Measurements from ENCODE around the gene SLC10A2. TPM values are rescaled to one million over a fixed set of nuclear protein-coding genes. Genes with fewer than 3 reads are reported as not detected.

SLC10A2 gene
- total and polyA plus RNA-seq, 7 donors, result not detected

DNA sequence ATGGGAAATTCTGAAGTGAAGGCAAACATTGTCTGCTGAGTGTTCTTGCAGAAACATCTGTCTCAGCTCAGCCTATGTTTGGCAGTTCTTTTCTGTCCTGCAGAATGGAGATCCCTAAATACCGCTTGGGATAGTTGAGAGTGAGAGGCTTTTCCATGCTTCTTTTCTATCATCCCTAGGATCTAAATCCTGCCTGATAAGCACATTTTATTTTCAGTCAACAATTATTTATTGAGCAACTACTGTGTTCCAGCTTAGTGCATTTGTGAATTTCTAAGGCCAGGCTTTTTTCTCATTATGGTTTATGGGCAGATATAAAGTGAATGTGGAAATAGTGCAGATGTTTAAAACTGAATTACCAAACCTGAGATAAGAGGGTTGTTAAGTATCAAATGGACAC, 62.6 kb downstream of the SLC10A2 start:
- intact Hi-C loops (cut with DNase I), result no loop called here
- 42 to 91% (median 78%) methylated on average over 1 of the region's 1 CpG for WGBS, 3 donors

DNA sequence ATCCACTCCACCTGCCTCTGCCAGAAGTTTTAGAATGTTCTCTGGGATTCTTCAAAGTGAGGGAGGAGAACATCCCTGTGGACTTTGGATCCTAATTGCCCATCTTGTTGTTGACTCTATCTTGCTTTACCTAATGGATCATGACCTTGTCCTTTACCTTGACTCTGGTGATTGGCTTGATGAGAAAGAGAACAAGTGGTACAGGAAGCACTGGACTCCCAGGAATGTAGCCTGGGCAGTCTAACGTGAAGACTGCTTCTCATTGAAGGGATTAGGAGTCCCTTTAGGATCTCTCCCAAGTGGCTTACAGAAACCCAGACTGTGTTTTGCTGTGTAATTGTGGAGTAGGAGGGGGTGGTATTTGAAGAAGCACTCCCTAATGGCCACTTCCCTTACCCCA, 63.9 kb downstream of the SLC10A2 start:
- Histone ChIP-seq H3K9me3 (no peaks in the 10 kb centered on the region), H3K36me3 (ENCODE audit: insufficient read depth in 1 of 2, low read depth in 1 of 2) (no peaks in the 10 kb centered on the region), H3K27ac (no peak overlapping the region), H3K4me3 (no peak overlapping the region), H3K27me3 (ENCODE audit: insufficient read depth in 3 of 3, low read length in 2 of 3) (no peaks in the 10 kb centered on the region), H3K4me1 (no peaks in the 10 kb centered on the region)
- DNase-seq (no peak), ATAC-seq (no peak)
- TF ChIP-seq, protein P1, sequence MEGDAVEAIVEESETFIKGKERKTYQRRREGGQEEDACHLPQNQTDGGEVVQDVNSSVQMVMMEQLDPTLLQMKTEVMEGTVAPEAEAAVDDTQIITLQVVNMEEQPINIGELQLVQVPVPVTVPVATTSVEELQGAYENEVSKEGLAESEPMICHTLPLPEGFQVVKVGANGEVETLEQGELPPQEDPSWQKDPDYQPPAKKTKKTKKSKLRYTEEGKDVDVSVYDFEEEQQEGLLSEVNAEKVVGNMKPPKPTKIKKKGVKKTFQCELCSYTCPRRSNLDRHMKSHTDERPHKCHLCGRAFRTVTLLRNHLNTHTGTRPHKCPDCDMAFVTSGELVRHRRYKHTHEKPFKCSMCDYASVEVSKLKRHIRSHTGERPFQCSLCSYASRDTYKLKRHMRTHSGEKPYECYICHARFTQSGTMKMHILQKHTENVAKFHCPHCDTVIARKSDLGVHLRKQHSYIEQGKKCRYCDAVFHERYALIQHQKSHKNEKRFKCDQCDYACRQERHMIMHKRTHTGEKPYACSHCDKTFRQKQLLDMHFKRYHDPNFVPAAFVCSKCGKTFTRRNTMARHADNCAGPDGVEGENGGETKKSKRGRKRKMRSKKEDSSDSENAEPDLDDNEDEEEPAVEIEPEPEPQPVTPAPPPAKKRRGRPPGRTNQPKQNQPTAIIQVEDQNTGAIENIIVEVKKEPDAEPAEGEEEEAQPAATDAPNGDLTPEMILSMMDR (IDR thresholded peaks at IDR 0.05), result no peak
- WGBS, 3 donors, result 24 to 42% (median 38%) methylated on average over 1 of the region's 1 CpG
- intact Hi-C loops (cut with DNase I), result no loop called here

More for the DNA sequence above, 62.6 kb downstream of the SLC10A2 start:
- no peaks in the 10 kb centered on the region for H3K9me3 ChIP-seq
- no peak overlapping the region for H3K27ac ChIP-seq
- ATAC-seq, result no peak
- no peaks in the 10 kb centered on the region for H3K4me1 ChIP-seq
- no peak for DNase-seq
- TF ChIP-seq, protein P1 (IDR thresholded peaks at IDR 0.05), result no peak
- H3K27me3 ChIP-seq (ENCODE audit: insufficient read depth in 3 of 3, low read length in 2 of 3), result no peaks in the 10 kb centered on the region
- no peak overlapping the region for H3K4me3 ChIP-seq
- no peaks in the 10 kb centered on the region for H3K36me3 ChIP-seq (ENCODE audit: insufficient read depth in 1 of 2, low read depth in 1 of 2)

DNA sequence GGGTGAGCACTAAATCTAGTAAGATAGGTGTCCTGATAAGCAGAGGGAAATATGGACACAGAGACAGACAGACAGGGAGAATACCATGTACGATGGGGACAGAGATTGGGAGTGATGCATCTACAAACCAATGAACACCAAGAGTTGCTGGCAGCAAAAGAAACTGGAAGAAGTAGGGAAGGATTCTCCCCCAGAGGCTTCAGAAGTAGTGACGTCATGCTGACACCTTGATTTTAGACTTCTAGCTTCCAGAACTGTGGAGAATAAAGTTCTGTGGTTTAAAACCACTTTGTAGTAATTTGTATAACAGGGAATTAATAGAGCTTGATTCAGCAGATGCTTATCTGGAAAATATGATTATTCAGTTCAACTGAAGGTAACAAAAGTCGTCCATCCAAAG, 66.1 kb downstream of the SLC10A2 start:
- H3K4me1 ChIP-seq, result no peaks in the 10 kb centered on the region
- no peaks in the 10 kb centered on the region for H3K27me3 ChIP-seq (ENCODE audit: insufficient read depth in 3 of 3, low read length in 2 of 3)
- no peak overlapping the region for H3K27ac ChIP-seq
- H3K9me3 ChIP-seq, result no peaks in the 10 kb centered on the region
- TF ChIP-seq, protein P1 (IDR thresholded peaks at IDR 0.05), result no peak
- no peak for DNase-seq
- ATAC-seq, result no peak
- no peak overlapping the region for H3K4me3 ChIP-seq
- WGBS, 3 donors, result 77 to 89% (median 84%) methylated on average over 3 of the region's 3 CpGs
- intact Hi-C loops (cut with DNase I), result no loop called here
- H3K36me3 ChIP-seq (ENCODE audit: insufficient read depth in 1 of 2, low read depth in 1 of 2), result no peaks in the 10 kb centered on the region

DNA sequence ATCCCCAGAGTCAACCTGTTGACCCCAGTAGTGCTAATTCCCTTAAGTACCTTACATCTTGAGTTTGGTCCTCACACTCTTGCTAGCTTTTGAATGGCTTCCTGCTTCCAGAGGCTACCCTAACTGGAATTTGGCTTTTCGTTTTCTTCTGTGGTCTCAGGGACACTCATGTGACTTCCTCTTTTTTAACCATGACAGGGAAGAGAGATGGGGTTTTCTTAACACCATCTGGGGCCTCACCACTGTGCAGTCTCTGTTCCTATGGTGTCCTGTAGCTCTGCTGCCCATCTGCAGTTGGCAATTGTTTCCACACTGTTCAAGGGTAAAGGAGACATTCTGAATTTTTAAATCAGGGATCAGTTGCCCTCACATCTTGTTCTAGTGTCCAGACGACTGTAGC, 66.7 kb downstream of the SLC10A2 start:
- DNase-seq (no peak), ATAC-seq (no peak)
- intact Hi-C loops (cut with DNase I), result no loop called here

More for the DNA sequence above, 66.7 kb downstream of the SLC10A2 start:
- no peak overlapping the region for H3K4me3 ChIP-seq
- 56 to 62% (median 60%) methylated on average over 2 of the region's 2 CpGs for WGBS, 3 donors
- no peaks in the 10 kb centered on the region for H3K27me3 ChIP-seq (ENCODE audit: insufficient read depth in 3 of 3, low read length in 2 of 3)
- H3K27ac ChIP-seq, result no peak overlapping the region
- H3K36me3 ChIP-seq (ENCODE audit: insufficient read depth in 1 of 2, low read depth in 1 of 2), result no peaks in the 10 kb centered on the region
- TF ChIP-seq, protein P1 (IDR thresholded peaks at IDR 0.05), result no peak
- no peaks in the 10 kb centered on the region for H3K4me1 ChIP-seq
- no peaks in the 10 kb centered on the region for H3K9me3 ChIP-seq

Other genes with a start within 250 kb of the SLC10A2 start
- 10 to 100 TPM; 21.0 to 31.0 (median 27.4) TPM for gene ERCC5, start 220.4 kb downstream of the SLC10A2 start, total RNA-seq
- gene ERCC5, start 220.4 kb downstream of the SLC10A2 start, polyA plus RNA-seq, result 10 to 100 TPM; 13.5 to 37.4 (median 23.3) TPM

Data from psoas muscle (tissue), 8 donors.